Left cardiac atrium (tissue), 4 donors: ENCODE measurements around the gene ZNF148. TPM values are rescaled to one million over a fixed set of nuclear protein-coding genes. Genes with fewer than 3 reads are reported as not detected.
"Not testable (repeated sequence)": the region's sequence is repeated elsewhere in the genome, so short reads cannot be mapped to it uniquely, and the experiment has no call there.

ENCODE experiments used
- ATAC-seq, 2 donors: fragments of 200-7000 bp; cut with Tn5 transposase; one replicate each; pipeline ENCODE4 v1.9.1; 2020; ENCODE audit warnings: mild to moderate bottlenecking in 2 of 2, moderate library complexity in 2 of 2
- DNase-seq: peaks from one replicate; pipeline ENCODE4 v3.0.0-alpha.2; 2020
- intact Hi-C, 2 donors: fragments of 100-400 bp; cut with DNase I; formaldehyde crosslinking; loops; one replicate each; pipeline versions ENCODE4 v1.14.1 to v1.15.1; 2022 to 2023
- total RNA-seq, 2 donors: library from RNA; stranded (reverse); fragmentation: NEBNext Ultra II Directional; extraction: Animal tissue kit (Norgen Biotek cat#: 25700); gene quantifications; one replicate each; pipeline ENCODE4 v1.2.1, GENCODE V29; 2021
- donor health status: DM: no; HTN: yes; CAD: no.
- donor health status: DM: no; HTN: yes; CAD: no; lungs with severe emphysema.
- donor health status: DM: yes; HTN: yes; CAD: no.
- donor health status: Dilated cardiomyopathy.

The ZNF148 gene
- total RNA-seq, 2 donors from 2014 or later = 42.3 to 42.6 TPM

DNA sequence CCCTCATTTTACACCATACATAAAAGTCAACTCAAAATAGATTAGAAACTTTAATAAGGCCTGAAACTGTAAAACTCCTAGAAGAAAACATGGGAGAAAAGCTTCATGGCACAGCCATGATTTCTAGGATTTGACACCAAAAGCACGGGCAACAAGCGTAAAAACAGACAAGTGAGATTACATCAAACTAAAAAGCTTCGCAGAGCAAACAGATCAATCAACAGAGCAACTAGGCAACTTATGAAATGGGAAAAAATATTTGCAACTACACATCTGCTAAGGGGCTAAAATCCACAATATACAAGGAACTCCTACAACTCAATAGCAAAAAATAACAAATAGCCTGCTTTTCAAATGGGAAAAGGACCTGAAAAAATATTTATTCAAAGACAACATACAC is 26.1 kb downstream of the ZNF148 start:
- intact Hi-C loops = no loop called here
- ATAC-seq = no peak

DNA sequence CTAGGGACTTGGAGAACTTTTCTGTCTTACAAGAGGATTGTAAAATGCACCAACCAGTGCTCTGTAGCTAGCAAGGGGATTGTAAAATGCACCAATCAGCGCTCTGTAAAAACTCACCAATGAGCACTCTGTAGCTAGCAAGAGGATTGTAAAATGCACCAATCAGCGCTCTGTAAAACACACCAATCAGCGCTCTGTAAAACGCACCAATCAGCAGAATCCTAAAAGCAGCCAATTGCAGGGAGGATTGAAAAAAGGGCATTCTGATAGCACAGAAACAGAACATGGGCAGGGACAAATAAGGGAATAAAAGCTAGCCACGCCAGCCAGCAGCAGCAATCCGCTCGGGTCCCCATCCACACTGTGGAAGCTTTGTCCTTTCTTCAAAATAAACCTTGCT is 31.8 kb downstream of the ZNF148 start:
- intact Hi-C loops, DNase-seq, ATAC-seq: not testable (repeated sequence)

More for the DNA sequence above, 26.1 kb downstream of the ZNF148 start:
- DNase-seq = no peak

DNA sequence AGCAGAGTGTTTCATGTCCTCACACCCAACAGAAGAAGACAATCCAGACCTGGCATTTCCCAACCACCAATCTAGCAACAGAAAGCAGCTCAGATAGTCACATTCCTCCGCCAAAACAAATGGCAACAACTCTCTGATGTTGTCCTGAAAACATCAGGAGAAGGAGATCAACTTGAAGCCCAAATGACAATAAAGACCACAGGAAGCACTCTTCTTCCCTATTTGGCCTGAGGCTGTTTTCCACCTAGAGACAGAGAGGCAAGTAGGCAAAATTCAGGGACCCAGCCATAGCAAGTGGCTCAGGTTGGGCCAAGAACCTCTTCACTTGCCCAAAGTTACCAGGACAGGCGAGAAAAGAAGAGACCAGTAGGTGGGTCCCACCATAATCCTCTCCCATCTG is 35.0 kb downstream of the ZNF148 start:
- intact Hi-C loops = no loop called here
- DNase-seq = no peak
- no peak for ATAC-seq

DNA sequence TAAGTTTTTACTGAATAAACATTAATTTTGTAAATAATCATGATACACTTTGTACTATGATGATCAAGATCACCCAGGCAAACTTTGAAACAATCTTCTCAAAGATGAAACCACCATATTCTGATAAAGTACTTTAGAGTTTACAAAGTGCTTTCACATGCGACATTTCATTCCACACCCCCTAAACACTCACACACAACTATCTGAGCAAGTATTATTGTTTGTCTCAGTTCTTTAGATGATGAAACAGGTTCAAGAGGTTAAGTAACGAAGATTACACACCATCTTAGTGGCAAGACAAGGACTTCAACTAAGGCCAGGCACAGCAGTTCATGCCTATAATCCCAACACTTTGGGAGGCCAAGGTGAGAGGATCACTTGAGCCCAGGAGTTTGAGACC is 37.6 kb downstream of the ZNF148 start:
- ATAC-seq (no peak), DNase-seq (no peak)
- intact Hi-C loops = no loop called here

DNA sequence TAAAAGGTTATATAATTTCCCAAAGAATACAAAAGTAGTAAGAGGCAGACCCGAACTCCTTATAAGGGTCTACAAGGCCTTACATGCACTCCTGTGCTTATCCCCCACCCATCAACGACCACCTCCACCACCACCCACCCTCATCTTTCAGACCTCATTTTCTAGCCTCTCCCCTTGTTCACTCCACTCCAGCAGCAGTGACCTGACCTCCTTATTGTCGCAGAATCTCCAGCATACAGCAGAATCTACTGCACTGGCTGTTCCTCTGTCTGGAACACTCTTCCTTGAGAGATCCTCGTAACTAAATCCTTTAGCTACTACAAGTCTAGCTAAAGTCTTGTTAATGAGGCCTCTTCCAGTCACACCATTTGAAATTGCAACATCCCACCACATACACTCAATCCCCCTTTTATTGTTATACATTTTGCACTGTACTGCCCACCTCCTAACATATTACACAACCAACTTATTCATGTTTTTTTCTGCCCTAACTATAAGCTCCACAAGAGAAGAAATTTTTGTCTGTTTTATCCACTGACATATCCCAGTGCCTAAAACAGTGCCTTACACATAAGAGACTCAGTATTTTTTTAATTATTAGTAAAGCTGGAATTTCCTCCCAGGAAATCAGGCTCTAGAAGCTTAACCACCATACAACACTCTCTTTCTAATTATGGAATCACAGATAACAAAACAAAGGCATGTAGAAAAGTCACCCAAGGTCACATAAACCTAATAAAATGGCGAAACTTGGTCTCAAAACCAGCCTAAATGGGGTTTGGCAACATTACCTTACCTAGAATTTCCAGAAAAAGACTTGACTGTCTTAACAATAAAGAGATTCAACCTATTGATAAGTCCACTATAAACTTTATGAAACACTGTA is 40.2 kb downstream of the ZNF148 start:
- ATAC-seq (peak in 1 of 2 donors; percentile 22), DNase-seq (no peak)
- intact Hi-C loops = no loop called here

DNA sequence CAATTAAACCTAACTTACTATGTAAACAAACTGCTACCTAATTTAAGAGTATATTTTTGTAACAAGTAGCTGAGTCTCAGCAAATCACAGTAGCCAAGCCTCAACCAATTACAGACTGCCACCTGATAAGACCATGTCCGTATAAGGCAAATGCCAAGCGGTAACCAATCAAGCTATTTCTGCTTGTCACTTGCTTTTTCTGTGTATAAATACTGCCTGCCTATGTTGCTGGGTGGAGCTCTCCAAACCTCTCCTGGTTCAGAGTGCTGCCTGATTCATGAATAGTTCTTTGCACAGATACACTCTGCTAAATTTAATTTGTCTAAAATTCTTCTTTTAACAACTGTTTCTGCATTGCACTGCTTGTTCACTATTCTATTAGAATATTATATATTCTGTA is 42.6 kb downstream of the ZNF148 start:
- DNase-seq (no peak), ATAC-seq (no peak)
- intact Hi-C loops = no loop called here

DNA sequence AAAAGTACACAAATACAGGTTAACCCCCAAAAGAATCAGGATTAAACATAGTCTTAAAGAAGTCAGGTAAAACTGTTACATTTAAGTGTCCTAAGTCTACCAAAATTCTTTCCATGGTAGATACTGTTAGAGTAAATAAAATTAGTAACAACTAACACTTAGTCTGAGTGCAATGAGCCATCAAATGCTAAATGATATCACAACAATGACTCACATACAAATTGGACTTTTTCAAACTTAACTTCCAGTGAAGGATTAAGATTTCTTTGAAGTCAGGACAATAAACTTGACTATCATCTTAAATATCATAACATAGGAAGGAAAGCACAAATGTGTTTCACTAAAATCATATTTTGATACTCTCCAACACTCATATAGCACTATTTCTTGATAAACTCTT is 43.9 kb downstream of the ZNF148 start:
- ATAC-seq (no peak), DNase-seq (no peak)
- intact Hi-C loops = no loop called here

DNA sequence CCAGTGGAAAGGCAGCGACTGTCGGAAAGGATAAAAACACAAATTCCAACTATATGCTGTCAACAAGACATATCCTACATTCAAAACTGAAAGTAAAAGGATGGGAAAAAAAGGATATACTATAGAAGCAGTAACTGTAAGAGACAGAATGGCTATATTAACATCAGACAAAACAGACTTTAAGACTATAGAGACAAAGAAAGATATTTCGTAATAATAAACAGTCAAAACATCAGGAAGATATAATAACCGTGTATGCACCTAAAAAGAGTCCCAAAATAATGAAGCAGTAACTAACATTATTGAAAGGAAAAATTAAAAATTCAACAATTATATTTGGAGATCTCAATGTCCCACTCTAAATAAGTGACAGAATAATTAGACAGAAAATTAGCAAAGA is 48.2 kb downstream of the ZNF148 start:
- intact Hi-C loops = no loop called here
- ATAC-seq = no peak

DNA sequence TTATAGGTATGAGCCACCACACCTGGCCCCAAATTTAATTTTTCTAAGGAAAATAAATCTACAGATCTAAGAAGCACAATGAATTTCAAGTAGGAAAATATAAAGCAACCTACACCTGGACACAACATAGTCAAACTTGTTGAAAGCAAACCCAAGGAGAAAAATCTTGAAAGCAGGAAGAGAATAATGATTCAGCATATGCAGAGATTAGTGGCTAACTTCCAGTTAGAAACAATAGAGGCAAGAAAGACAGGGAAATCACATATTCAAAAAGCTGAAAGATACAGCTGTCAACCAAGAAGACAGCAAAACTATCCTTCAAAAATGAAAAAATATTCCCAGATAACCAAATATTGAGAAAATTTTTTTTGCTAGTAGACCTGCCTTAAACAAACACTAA is 49.4 kb downstream of the ZNF148 start:
- DNase-seq (no peak), ATAC-seq (no peak)
- intact Hi-C loops = no loop called here

More for the DNA sequence above, 48.2 kb downstream of the ZNF148 start:
- no peak for DNase-seq

DNA sequence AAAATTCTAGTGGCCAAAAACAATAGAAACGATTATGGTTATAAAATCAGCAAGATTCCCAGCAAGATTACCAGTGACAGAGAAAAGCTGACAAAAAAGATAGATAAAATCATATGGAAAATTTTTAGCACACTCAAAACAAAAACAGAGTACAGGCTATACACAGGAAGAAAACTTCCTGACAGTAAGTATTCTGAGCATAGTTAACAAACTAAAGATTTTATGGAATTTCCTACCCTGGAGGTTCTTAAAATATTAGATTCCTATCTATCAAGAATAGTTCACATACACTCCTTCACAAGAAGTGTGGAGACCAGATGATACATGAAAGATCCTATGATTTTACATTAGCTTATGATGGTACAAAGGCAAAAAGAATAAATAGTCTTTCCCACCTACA is 50.8 kb downstream of the ZNF148 start:
- ATAC-seq (no peak), DNase-seq (no peak)
- intact Hi-C loops = no loop called here

DNA sequence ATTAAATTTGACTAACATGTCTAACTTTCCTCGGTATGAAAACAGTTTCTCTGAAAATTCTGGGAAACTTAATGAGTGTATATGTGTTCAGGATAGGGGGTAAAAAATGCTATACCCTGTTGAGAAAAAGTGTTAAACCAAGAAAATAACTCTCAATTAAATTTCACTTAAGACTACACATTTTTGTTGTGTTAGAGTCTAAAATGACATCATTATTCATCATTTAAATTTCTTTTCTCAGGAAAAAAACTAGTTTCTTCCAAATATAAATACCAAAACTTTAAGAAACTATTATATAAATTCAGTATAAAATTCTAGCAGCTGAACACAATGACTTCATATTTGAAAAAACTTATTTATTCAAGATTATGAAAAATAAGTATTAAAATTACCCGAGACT is 52.2 kb downstream of the ZNF148 start:
- ATAC-seq (no peak), DNase-seq (no peak)
- intact Hi-C loops = no loop called here

DNA sequence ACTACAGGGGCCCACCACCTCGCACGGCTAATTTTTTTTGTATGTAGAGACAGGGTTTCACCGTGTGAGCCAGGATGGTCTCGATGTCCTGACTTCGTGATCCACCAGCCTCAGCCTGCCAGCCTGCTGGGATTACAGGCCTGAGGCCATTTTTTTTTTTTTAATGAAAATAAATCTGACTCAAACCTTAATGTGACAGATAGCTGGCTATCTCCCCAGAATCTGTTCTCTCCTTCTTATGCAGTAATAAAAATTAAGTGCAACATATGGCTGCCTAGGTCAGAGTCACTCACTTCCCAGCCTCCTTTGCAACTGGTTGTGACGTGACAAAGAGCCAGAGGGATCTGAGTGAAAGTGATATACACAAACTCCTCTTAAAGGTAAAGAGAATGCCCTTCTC is 53.0 kb downstream of the ZNF148 start:
- DNase-seq = no peak
- ATAC-seq = no peak
- intact Hi-C loops = no loop called here

DNA sequence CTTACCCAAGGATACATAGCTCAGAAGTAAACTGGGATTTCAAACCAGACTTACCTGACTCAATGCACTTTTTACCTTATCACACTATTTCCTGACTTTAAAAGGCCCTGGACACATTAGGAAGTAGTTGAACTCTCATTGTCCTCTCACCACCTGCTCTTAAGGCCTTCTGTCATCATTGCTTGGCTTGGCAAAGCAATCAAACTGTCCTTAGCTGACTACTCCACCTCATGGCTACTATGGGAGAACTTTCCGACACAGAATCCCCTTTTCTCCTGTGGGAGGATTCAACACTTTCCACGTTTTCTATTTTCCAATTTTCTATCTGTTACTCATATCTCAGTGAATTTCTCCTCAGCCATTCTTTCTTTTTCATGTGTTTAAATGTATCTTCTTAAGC is 55.4 kb downstream of the ZNF148 start:
- intact Hi-C loops = no loop called here
- ATAC-seq = no peak
- no peak for DNase-seq

DNA sequence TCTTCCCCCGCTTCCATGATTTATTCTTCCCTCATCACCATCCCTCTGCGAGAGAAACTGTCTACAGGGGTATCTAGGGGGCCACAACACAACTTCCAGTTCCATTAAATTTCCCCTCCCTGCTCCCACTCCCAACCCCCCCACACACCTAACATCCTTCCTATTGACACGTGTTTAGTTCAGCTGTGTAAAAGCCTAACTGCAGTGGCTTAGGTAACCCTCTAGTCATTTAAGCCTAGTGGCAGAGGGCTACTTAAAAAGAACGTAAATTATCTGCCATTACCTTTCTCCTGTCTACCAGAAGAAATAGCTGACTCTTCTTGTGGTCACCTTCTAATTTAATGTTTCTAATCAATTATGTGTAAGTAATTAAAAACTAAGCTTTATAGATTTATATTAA is 56.3 kb downstream of the ZNF148 start:
- DNase-seq (no peak), ATAC-seq (no peak)
- intact Hi-C loops = no loop called here

DNA sequence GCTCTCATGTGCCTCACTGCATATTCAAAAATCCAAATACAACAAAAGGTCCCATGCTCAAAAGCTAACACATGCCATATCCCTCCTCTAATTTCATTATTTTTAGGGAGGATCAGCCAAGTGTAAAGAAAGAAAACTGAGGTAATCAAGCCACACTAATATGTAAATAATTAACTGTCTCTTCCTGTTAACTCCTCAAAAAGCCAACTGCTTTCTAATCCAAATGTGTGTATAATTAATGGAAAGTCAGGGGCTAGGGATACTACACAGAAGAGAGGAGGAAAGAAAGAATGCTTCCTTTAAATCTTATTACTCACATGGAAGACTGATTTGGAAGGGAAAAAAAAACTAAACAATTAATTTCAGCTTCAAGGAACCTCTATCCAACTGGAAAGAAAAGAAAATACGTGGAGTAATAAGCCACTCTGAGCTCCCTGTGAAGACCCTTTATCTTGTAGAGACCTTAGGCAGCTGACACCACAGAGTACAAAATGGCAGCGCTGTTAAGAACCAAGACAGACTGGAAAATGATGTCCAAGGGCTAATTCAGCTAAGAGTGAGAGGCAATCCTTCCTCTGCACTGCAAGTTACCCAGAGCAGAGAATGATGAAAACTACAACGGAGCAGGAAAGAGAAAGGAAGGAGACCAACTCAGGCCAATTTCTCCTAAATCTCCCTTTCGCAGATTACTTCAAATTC is 56.8 kb downstream of the ZNF148 start:
- no peak for DNase-seq
- intact Hi-C loops = no loop called here
- no peak for ATAC-seq

DNA sequence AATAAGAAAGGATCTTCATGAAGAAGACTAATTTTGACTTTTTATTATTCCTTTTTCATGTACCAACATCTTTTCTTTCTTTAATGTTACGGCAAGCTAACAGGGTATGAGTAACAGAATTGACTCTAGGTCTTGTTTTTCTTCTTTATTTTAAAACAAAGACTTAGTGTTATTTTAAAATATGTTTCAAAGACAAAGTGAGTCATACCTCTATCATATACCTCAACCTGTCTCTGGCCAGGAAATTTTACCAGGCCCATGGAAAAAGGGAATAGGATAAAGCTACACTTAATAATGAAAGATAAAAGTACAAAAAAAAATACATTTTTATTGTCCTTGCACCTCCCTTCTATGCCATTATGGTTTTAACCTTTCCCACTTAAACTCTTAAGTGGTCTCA is 57.4 kb downstream of the ZNF148 start:
- ATAC-seq = no peak
- DNase-seq = no peak
- intact Hi-C loops = no loop called here

DNA sequence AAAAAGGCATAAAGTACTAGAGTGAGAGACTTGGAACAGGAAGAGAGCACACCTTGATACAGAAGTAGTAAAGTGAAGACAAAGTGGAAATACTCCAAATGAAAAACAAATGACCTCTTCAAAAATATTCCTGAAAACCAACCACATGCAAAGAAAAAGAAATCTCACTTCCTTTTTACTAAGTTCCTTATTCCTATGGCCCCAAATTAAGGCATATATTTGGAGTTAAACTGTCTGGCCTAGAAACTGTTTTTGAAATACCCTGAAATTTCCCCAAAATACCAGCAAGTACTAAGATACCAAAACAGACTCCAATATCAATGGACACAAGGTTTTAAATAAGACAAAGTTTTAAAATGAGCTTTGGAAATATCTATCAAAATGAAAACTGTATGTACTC is 58.2 kb downstream of the ZNF148 start:
- ATAC-seq = no peak
- intact Hi-C loops = no loop called here
- DNase-seq = no peak

DNA sequence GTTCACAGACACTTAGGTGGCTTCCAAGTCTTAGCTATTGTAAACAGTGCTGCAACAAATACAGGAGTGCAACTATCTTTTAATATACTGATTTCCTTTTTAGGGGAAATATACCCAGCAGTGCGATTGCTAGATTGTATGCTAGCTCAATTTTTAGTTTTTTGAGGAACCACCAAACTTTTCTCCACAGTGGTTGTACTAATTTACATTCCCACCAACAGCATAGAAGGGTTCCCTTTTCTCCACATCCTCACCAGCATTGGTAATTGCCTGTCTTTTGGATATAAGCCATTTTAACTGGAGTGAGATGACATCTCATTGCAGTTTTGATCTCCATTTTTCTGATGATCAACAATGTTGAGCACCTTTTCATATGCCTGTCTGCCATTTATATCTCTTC is 58.9 kb downstream of the ZNF148 start:
- ATAC-seq = no peak
- intact Hi-C loops = no loop called here
- no peak for DNase-seq

DNA sequence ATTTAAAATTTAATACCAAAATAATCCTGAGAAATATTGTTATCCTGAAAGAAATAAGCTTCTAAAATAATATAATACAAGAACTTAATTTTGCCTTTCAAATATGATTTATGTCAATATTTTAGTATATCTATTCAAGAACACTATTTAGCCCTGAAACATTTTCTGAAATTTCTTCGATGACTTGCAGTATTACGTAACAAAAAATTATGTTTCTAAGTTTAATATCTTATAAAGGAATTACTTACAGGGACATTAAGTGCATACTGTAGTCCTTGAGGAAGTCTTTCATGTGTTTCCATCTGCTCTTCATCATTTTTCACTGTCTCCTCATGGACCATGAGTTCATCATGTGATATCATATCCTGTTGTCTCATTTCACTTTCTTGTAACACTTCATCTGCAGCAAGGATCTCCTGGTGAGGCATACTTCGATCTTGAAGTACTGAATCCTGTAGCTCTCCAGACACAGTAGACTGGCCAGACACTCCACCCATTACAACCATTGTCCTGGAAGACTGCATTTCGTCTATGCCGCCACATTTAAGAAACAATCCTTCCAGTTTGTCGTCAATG is 62.0 kb downstream of the ZNF148 start:
- no peak for DNase-seq
- intact Hi-C loops = no loop called here
- no peak for ATAC-seq

DNA sequence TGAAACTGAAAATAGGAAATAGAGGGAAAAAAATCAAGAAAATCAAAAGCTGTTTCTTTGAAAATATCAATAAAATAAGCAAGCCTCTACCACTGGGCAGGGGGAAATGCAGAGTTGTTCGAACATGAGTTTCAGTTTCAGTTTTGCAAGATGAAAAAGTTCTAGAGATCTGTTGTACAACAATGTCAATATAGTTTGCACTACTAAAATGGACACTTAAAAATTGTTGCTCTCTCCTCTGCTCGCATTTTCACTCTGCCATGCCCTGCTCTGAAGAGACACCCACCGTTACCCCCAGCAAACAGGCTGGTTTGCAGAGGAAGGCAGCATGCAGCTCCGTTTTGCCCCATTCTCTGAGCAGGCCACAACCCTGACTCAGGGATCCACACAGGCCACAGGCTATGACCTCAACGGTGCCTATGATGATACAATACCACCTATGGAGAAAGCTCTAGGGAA is 64.5 kb downstream of the ZNF148 start:
- ATAC-seq (peak in 1 of 2 donors; percentile 47), DNase-seq (no peak)
- intact Hi-C loops = no loop called here
